DMS 273 (cell line): ENCODE data around the gene CRISPLD2.

Experiments
- DNase-seq: peaks from one replicate; lab custom pipeline; 2025; ENCODE audit not compliant: unreplicated experiment; lab: John Stamatoyannopoulos, UW

CRISPLD2 gene

GRCh38 chr16:84819644-84820304 is at the start of gene CRISPLD2:
CRISPLD2 (plus strand) TSS chr16:84819985; CDS start chr16:84838496, 18,511 bp downstream.
- DNase-seq: peak; percentile 97

GRCh38 chr16:84773312-84773711 is 46.5 kb upstream of the CRISPLD2 start:
- DNase-seq: no peak

- DNase-seq: no peak
These were observed 45.0 kb upstream of the CRISPLD2 start for GRCh38 chr16:84774810-84775209.

- DNase-seq: no peak
These were observed 44.4 kb upstream of the CRISPLD2 start for GRCh38 chr16:84775262-84775810.

GRCh38 chr16:84777435-84777834 is 42.4 kb upstream of the CRISPLD2 start:
- DNase-seq: no peak

GRCh38 chr16:84778720-84779119 is 41.1 kb upstream of the CRISPLD2 start:
- DNase-seq: no peak

GRCh38 chr16:84780063-84780462 is 39.7 kb upstream of the CRISPLD2 start:
- no peak for DNase-seq

- DNase-seq: peak; percentile 24
These were observed 39.0 kb upstream of the CRISPLD2 start for GRCh38 chr16:84780544-84781376.

- DNase-seq: no peak
These were observed 36.9 kb upstream of the CRISPLD2 start for GRCh38 chr16:84782846-84783245.

GRCh38 chr16:84785843-84786581 is 33.8 kb upstream of the CRISPLD2 start:
- peak; percentile 73 for DNase-seq

- no peak for DNase-seq
These were observed 33.1 kb upstream of the CRISPLD2 start for GRCh38 chr16:84786605-84787262.

- DNase-seq: no peak
These were observed 32.5 kb upstream of the CRISPLD2 start for GRCh38 chr16:84787263-84787622.

GRCh38 chr16:84788920-84789391 is 30.8 kb upstream of the CRISPLD2 start:
- DNase-seq: no peak

- DNase-seq: no peak
These were observed 30.4 kb upstream of the CRISPLD2 start for GRCh38 chr16:84789431-84789830.

- no peak for DNase-seq
These were observed 29.5 kb upstream of the CRISPLD2 start for GRCh38 chr16:84790301-84790700.

- DNase-seq: no peak
These were observed 28.7 kb upstream of the CRISPLD2 start for GRCh38 chr16:84791088-84791487.

GRCh38 chr16:84791501-84791900 is 28.3 kb upstream of the CRISPLD2 start:
- no peak for DNase-seq

GRCh38 chr16:84794186-84794585 is 25.6 kb upstream of the CRISPLD2 start:
- no peak for DNase-seq

GRCh38 chr16:84794626-84795025 is 25.2 kb upstream of the CRISPLD2 start:
- DNase-seq: no peak

- no peak for DNase-seq
These were observed 24.3 kb upstream of the CRISPLD2 start for GRCh38 chr16:84795329-84796053.
